K562 (cell line): ENCODE data around the gene PSMD4. TPM values are rescaled to one million over a fixed set of nuclear protein-coding genes. Genes with fewer than 3 reads are reported as not detected.
A peak's percentile ranks its signal among the peaks of the same experiment; 100 is the strongest.

ENCODE experiments used
- ATAC-seq: fragments of 200-7000 bp; cut with Tn5 transposase; 3 replicates; pipeline ENCODE4 v1.9.1; 2020; ENCODE audit warnings: moderate library complexity
- BruUV-seq: library from RNA; stranded (reverse); fragments of 400-500 nt; replicated peaks from 2 replicates; lab custom pipeline; 2021; lab: Mats Ljungman, UMichigan
- CTCF ChIA-PET: fragments of 300-600 bp; formaldehyde crosslinking; extraction: SDS; loops from one replicate; lab custom pipeline; 2021; ENCODE audit warnings: low intra/inter-chr PET ratio; lab: Yijun Ruan, JAX
- POLR2A ChIA-PET: fragments of 300-600, 350-650 bp; sonication (Branson Sonifier 250); formaldehyde crosslinking; extraction: SDS; loops from one replicate; lab custom pipeline; 2021; ENCODE audit warnings: antibody characterized with exemption, inconsistent platforms; lab: Yijun Ruan, JAX
- DNase-seq, 4 experiments: peaks; one replicate each; pipeline versions ENCODE4 v3.0.0 to v3.0.0-alpha.2; 2011 to 2018; ENCODE audit warnings: low spot score in 3 of 4, mixed read lengths in 3 of 4; ENCODE audit errors: extremely low read depth in 1 of 4
- FAIRE-seq: peaks from 2 replicates; lab custom pipeline; 2011; peaks lifted over from hg19 to GRCh38; lab: Jason Lieb, UNC
- H2AFZ ChIP-seq: 2 replicates; pipeline ENCODE4 v1.6.0; 2011; ENCODE audit warnings: low read depth, low read length, control low read depth, inconsistent platforms
- H3K27ac ChIP-seq: fragments of 200-600 bp; 3 replicates; pipeline ENCODE4 v1.8.0; 2011; ENCODE audit warnings: low read depth, mild to moderate bottlenecking, control low read depth, inconsistent platforms, low read length, moderate library complexity, mixed read lengths; ENCODE audit errors: extremely low read depth
- H3K27me3 ChIP-seq, 2 experiments: fragments of 300-600 bp in 1 of 2; 2 replicates in 1 of 2; 3 replicates in 1 of 2; pipeline versions ENCODE4 v1.6.0 to v1.8.0; 2011; ENCODE audit warnings: inconsistent platforms in 2 of 2, low read length in 2 of 2, mild to moderate bottlenecking in 1 of 2, mixed read lengths in 1 of 2, moderate library complexity in 1 of 2; ENCODE audit not compliant: control insufficient read depth in 2 of 2, insufficient read depth in 2 of 2
- H3K36me3 ChIP-seq: fragments of 300-600 bp; 3 replicates; pipeline ENCODE4 v1.8.0; 2011; ENCODE audit warnings: mild to moderate bottlenecking, low read length, inconsistent platforms; ENCODE audit not compliant: control insufficient read depth, insufficient read depth
- H3K4me1 ChIP-seq, 2 experiments: fragments of 200-600 bp in 1 of 2; replicated peaks in 1 of 2; 2 replicates in 1 of 2; 3 replicates in 1 of 2; pipeline versions ENCODE4 v1.5.1 to v1.8.0; 2011; ENCODE audit warnings: inconsistent platforms in 2 of 2, low read length in 2 of 2, mild to moderate bottlenecking in 1 of 2, mixed read lengths in 1 of 2, moderate library complexity in 1 of 2; ENCODE audit not compliant: control insufficient read depth in 2 of 2, insufficient read depth in 2 of 2
- H3K4me2 ChIP-seq: 2 replicates; pipeline ENCODE4 v1.6.1; 2011; ENCODE audit warnings: low read length, control low read depth, inconsistent platforms, mixed read lengths; ENCODE audit not compliant: insufficient read depth
- H3K4me3 ChIP-seq: fragments of 200-600 bp; sonication (generic), shearing (Covaris generic); 2 replicates; pipeline ENCODE4 v1.5.1; 2016; ENCODE audit warnings: control low read depth, inconsistent platforms
- H3K79me2 ChIP-seq: fragments of 200-600 bp; 3 replicates; pipeline ENCODE4 v1.8.0; 2011; ENCODE audit warnings: low read length, inconsistent platforms; ENCODE audit not compliant: control insufficient read depth, insufficient read depth
- H3K9ac ChIP-seq, 2 experiments: 2 replicates each; pipeline versions ENCODE4 v1.6.0 to v1.6.1; 2011; ENCODE audit warnings: low read depth in 2 of 2, low read length in 2 of 2, control low read depth in 1 of 2, inconsistent platforms in 1 of 2, mild to moderate bottlenecking in 1 of 2, mixed read lengths in 1 of 2; ENCODE audit not compliant: insufficient read depth in 1 of 2
- H3K9me1 ChIP-seq: one replicate; pipeline ENCODE4 v1.6.0; 2011; ENCODE audit warnings: inconsistent platforms, mild to moderate bottlenecking, low read length, moderate library complexity; ENCODE audit not compliant: control insufficient read depth, insufficient read depth
- H3K9me3 ChIP-seq: replicated peaks from 2 replicates; pipeline ENCODE4 v1.5.1; 2011; ENCODE audit warnings: low read depth, low read length, inconsistent platforms; ENCODE audit not compliant: control insufficient read depth, insufficient read depth
- H4K20me1 ChIP-seq: replicated peaks from 2 replicates; pipeline ENCODE4 v1.6.1; 2011; ENCODE audit warnings: low read length, inconsistent platforms, mixed read lengths; ENCODE audit not compliant: control insufficient read depth, insufficient read depth
- ADNP ChIP-seq: fragments of 200-800 bp; sonication (Bioruptor generic); IDR thresholded peaks from 2 replicates; pipeline ENCODE4 v1.6.1; 2016; ENCODE audit warnings: missing genetic modification characterization, missing compliant biosample characterization
- BDP1 ChIP-seq: IDR thresholded peaks from 3 replicates; pipeline ENCODE4 v1.6.1; 2011; ENCODE audit not compliant: insufficient read length, insufficient read depth
- BRCA1 ChIP-seq, 2 experiments: fragments of 450-650 bp in 1 of 2; sonication (generic) in 1 of 2; formaldehyde crosslinking in 1 of 2; IDR thresholded peaks; 2 replicates each; pipeline versions ENCODE4 v1.5.0 to v1.6.1; 2017 to 2020; ENCODE audit warnings: mild to moderate bottlenecking in 1 of 2, missing genetic modification reagents in 1 of 2
- CBX5 ChIP-seq: IDR thresholded peaks from 2 replicates; pipeline ENCODE4 v1.6.1; 2014; ENCODE audit warnings: low read depth, borderline replicate concordance
- CREM ChIP-seq: IDR thresholded peaks from 2 replicates; pipeline ENCODE4 v1.6.1; 2014; ENCODE audit warnings: antibody characterized with exemption, low read depth
- FOXA1 ChIP-seq: fragments of 450-650 bp; IDR thresholded peaks from 2 replicates; pipeline ENCODE4 v1.6.1; 2016; ENCODE audit warnings: mild to moderate bottlenecking, borderline replicate concordance
- FUS ChIP-seq: fragments of 200-400 bp; formaldehyde crosslinking; optimal IDR thresholded peaks from 2 replicates; pipeline ENCODE3; 2017; ENCODE audit warnings: low read depth, low read length
- HMBOX1 ChIP-seq: sonication (generic); IDR thresholded peaks from 2 replicates; pipeline ENCODE4 v1.6.1; 2016
- MXI1 ChIP-seq: IDR thresholded peaks from 2 replicates; pipeline ENCODE4 v1.6.1; 2011; ENCODE audit warnings: low read depth, mild to moderate bottlenecking, improper control_type of control experiment, low read length
- RAD21 ChIP-seq, 2 experiments: fragments of 250-450 bp in 1 of 2; fragments of 450-650 bp in 1 of 2; sonication (Bioruptor Pico) in 1 of 2; formaldehyde crosslinking in 1 of 2; IDR thresholded peaks in 1 of 2; conservative IDR thresholded peaks in 1 of 2; 2 replicates each; pipeline versions ENCODE4 v1.4.0 to v1.8.0; 2020 to 2022; ENCODE audit warnings: mild to moderate bottlenecking in 2 of 2, moderate library complexity in 1 of 2
- TCF7 ChIP-seq: sonication (generic); IDR thresholded peaks from 2 replicates; pipeline ENCODE4 v1.6.1; 2016; ENCODE audit warnings: antibody characterized with exemption, borderline replicate concordance
- XRCC5 ChIP-seq: fragments of 200-400 bp; formaldehyde crosslinking; IDR thresholded peaks from 2 replicates; pipeline ENCODE4 v1.6.1; 2017; ENCODE audit warnings: low read depth, mild to moderate bottlenecking, low read length
- ZFP36 ChIP-seq: fragments of 150-350 bp; IDR thresholded peaks from 2 replicates; pipeline ENCODE4 v1.6.1; 2018; ENCODE audit warnings: low read length, low read depth; ENCODE audit not compliant: partially characterized antibody
- WGBS: fragments of 100-300 bp; shearing (Covaris generic); methylation state at CpG from one replicate; pipeline ENCODE4 v1.1.6; 2016; ENCODE audit warnings: low coverage, mixed read lengths; ENCODE audit not compliant: insufficient coverage; ENCODE audit errors: missing lambda C conversion rate; 5-methylcytosine and 5-hydroxymethylcytosine counted together
- in situ Hi-C: fragments of 300-500 bp; cut with MboI; formaldehyde crosslinking; loops from 4 replicates; pipeline ENCODE4 v1.15.0; 2018; ENCODE audit warnings: inconsistent platforms, mixed read lengths
- intact Hi-C: fragments of 100-400 bp; cut with micrococcal nuclease; formaldehyde crosslinking; loops from 2 replicates; pipeline ENCODE4 v1.14.2; 2022
- polyA plus RNA-seq, 8 experiments: library from polyadenylated mRNA; depleted of rRNA in 4 of 8; stranded (reverse) in 5 of 8; unstranded in 3 of 8; fragments of >200 nt; fragmentation: Nextera tagmentation in 2 of 8; fragmentation: Illumina TruSeq in 1 of 8; extraction: Ambion mirVana in 2 of 8; extraction: Trizol in 1 of 8; gene quantifications; 2 replicates each; pipeline versions ENCODE4 v1.2.1 to v1.2.3, GENCODE V29; 2011 to 2014; ENCODE audit warnings: inconsistent platforms in 1 of 8, missing spikeins in 1 of 8
- total RNA-seq, 7 experiments: library from RNA; depleted of rRNA in 6 of 7; stranded (reverse); fragments of >200 nt in 6 of 7; fragmentation: Illumina TruSeq in 2 of 7; extraction: Trizol in 2 of 7; gene quantifications; 2 replicates each; pipeline versions ENCODE4 v1.2.1 to v1.2.3, GENCODE V29; 2011 to 2021; ENCODE audit warnings: low replicate concordance in 1 of 7

The PSMD4 gene
- total and polyA plus RNA-seq, 9 of the 15 experiments (the other 6 are each of a cell fraction or from before 2014, with no cell fraction given): 194 to 353 (median 295) TPM

GRCh38 chr1:151246786-151247185 lies 7.7 kb upstream of the PSMD4 start (continued):
- no peak for TF ChIP-seq ADNP
- no peak for TF ChIP-seq FOXA1
- no peak for TF ChIP-seq MXI1
- TF ChIP-seq XRCC5: no peak
- no peak for TF ChIP-seq BDP1
- no peak for TF ChIP-seq ZFP36
- no peak for TF ChIP-seq FUS
- no peak for TF ChIP-seq TCF7
- TF ChIP-seq BRCA1 (IDR thresholded peaks at IDR 0.05): no peak
- no peak for TF ChIP-seq BRCA1 (CRISPR knock-in tag; IDR thresholded peaks at IDR 0.05)

- no TSS peak for BruUV-seq
- H4K20me1 ChIP-seq: no peaks in the 10 kb centered on the region
- H2AFZ ChIP-seq: peak overlapping the region; percentile 43
- in situ Hi-C loops (no loop called here), intact Hi-C loops (loop anchor here (1.0 kb wide), 1 partner anchor 56 kb away; no protein-coding TSS in a partner anchor)
- H3K27me3 ChIP-seq: no peaks in the 10 kb centered on the region; a peak in 1 of 5 replicates
- 43% methylated on average over 16 of the region's 16 CpGs for WGBS
- H3K4me1 ChIP-seq: peaks cover 0 to 4% of the 10 kb centered on the region in 2 experiments; a peak in 2 of 5 replicates
- ATAC-seq: peak; percentile 73
- H3K9me3 ChIP-seq: no peaks in the 10 kb centered on the region
- H3K4me2 ChIP-seq: peak overlapping the region; percentile 2; the same call in 1 of the 2 replicates
- H3K4me3 ChIP-seq: no peak overlapping the region
- H3K9ac ChIP-seq: no peak overlapping the region
- peak; percentile 69 to 87 (median 72) for DNase-seq
- ChIA-PET CTCF (interaction anchor here (2.0 kb wide), 1 partner anchor 56 kb away, joined by 8 read pairs; no protein-coding TSS in a partner anchor), POLR2A (interaction anchor here (0.5 to 1.0 kb wide), 4 partner anchors 16 to 196 kb away, joined by 3 to 7 read pairs (median 3); no protein-coding TSS in a partner anchor)
- FAIRE-seq: peak; percentile 86
- H3K36me3 ChIP-seq: peaks cover 15% of the 10 kb centered on the region; the same call in 1 of the 3 replicates
- no peaks in the 10 kb centered on the region for H3K9me1 ChIP-seq
- peaks cover 25% of the 10 kb centered on the region for H3K79me2 ChIP-seq
- no peak overlapping the region for H3K27ac ChIP-seq
- TF ChIP-seq RAD21 (CRISPR knock-in tag; conservative IDR thresholded peaks at IDR 0.05 in 1 of 2, IDR thresholded peaks at IDR 0.05 in 1 of 2) (peak; percentile 68 to 84), CBX5 (no peak), CREM (0 out of 2 replicates have a peak, but pooled peaks have one; percentile 38), HMBOX1 (peak; percentile 33; the same call in 1 of the 2 replicates)
Observed at GRCh38 chr1:151251656-151252470, 2.7 kb upstream of the PSMD4 start.
